GM21423 (cell line): ENCODE results near the gene KCNJ18.
"Not testable (repeated sequence)": the region's sequence is repeated elsewhere in the genome, so short reads cannot be mapped to it uniquely, and the experiment has no call there.

Source experiments
- ATAC-seq: cut with Tn5 transposase; IDR thresholded peaks from one replicate; pipeline ENCODE4 v1.9.1; 2021; ENCODE audit warnings: mild to moderate bottlenecking, moderate library complexity; ENCODE audit not compliant: unreplicated experiment

KCNJ18 gene

GRCh38 chr17:21749696-21750531 lies 57.6 kb downstream of the KCNJ18 start:
- ATAC-seq: not testable (repeated sequence)

GRCh38 chr17:21751111-21751510 lies 58.8 kb downstream of the KCNJ18 start:
- ATAC-seq: not testable (repeated sequence)
